ENCODE results near the gene TMEM212.
"Not testable (repeated sequence)": the region's sequence is repeated elsewhere in the genome, so short reads cannot be mapped to it uniquely, and the experiment has no call there.

TMEM212 gene

DNA sequence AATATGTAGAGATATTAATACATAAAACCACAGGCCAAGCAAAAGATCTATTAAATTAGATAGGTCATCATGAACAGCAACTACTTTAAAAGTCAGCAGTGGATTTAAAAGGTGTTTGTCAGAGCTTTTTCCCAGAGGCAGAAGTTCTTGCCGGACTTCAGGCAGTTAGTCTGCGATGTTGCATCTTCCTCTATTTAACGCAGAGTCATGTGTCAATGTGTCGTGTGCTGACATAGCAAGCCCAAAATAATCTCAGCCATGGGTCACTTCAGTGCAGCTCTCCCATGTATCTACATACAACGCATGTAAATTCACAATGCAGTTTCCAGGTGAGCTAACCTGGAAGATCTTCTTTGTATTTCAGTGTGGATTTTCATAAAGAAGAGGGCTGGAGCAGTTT lies 8.0 kb upstream of the TMEM212 start:
- DNase-seq (ENCODE audit: low read depth) = no peak

DNA sequence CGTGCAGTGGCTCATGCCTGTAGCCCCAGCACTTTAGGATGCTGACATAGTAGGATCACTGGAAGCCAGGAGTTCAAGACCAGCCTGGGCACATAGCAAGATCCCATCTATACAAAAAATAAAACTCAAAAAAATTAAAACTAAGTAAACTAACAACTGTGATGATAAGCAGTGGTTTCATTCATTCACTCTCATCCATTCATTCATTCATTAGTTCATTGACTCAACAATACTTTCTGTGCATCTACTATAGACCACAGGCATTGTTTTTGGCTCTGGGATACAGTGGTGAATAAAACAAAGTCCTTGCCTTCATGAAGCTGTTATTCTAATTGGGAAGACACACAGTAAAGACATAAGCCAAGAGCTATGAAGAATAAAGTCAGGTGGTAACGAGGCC lies 7.5 kb upstream of the TMEM212 start:
- no peak for DNase-seq (ENCODE audit: low read depth)

DNA sequence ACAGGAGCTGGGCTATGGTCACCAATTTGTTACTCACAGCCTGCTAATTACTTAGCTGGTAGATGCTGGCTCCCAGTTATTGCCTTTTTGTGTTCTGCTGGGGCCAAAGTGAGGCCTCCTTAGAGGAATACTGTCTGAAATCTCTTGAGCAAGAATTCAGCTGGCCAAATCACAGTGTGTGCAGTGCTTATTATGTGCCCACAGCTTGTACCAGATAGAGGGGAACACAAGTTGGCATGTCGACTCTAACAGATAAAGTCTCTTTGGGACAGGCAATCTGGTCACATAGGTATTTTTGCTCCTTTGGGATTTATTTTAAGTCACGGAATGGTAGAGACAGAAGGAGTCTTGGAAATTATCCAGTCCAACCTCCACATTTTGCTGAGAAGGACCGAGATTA lies 6.3 kb upstream of the TMEM212 start:
- DNase-seq (ENCODE audit: low read depth) = no peak

DNA sequence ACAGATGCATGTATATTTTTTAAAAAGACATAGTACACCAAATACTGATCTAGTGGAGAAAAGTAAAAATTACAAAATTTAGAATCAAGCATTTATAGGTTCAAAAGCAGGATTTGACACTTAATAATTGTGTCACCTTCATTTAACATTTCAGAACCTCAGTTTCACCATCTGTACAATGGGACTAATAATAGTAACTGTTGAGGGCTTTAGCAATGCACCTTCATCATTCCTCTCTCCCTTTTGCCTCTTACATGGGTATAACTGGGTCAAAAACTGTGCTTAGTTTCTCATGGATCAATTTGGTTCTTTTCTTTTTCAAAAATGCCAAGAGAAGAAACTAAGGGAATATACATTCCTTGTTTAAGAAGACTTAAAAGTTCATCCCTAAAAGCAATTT lies 5.5 kb upstream of the TMEM212 start:
- DNase-seq (ENCODE audit: low read depth) = no peak

DNA sequence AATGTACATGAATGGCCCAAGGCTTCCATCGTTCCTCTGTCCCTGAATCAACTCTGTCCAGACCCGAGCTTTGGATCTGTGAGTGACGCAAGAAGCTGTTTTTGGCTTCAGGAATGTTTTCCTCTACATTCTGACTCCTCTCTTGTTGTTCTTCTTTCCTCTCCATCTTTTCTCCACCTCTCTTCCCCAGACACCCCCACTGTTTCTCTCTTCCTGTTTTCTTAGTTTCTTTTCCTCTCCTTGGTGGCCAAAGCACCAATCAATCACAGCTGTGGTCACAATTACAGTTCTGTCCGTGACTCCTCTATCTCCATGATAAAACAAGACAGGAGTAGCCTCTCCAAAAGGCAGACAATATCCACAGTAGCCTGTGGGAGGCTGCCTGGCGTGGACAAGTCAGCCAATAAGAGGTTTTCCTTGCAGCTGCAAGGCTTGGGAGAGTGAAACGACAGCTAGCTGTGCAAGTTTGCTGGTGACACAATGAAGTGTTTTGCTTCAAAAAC lies 4.9 kb upstream of the TMEM212 start:
- DNase-seq (ENCODE audit: low read depth) = no peak

DNA sequence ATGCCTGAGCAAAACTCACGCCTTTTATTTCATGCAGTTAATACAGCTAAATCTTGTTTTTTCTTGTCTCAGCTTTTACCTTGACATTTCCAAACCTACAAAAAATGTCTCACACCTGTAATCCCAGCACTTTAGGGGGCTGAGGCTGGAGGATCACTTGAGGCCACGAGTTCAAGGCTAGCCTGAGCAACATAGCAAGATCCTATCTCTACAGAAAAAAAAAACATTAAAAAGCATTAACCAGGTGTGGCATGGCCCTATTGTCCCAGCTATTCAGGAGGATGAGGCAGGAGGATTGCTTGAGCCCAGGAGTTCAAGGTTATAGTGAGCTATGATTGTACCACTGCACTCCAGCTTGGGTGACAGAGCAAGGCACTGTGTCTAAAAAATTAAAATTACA lies 3.9 kb upstream of the TMEM212 start:
- DNase-seq (ENCODE audit: low read depth) = no peak

DNA sequence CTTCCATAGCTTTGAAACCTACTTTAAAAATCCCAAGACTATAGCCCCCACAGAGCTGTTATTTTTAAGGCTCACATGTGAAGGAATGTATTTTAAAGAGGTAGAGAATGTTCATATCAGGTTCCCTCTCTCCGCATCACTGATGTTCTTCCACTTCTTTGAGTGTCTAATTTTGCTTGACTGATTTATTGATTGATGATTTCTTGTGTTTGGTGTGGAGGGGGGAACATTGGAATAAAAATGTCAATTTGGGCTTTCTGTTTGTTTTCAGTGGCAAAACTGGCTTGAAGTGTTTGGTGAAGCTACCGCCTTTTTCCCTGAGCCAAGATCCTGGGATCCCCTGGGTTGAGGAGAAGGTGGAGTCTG lies 2.7 kb upstream of the TMEM212 start:
- DNase-seq (ENCODE audit: low read depth) = no peak

DNA sequence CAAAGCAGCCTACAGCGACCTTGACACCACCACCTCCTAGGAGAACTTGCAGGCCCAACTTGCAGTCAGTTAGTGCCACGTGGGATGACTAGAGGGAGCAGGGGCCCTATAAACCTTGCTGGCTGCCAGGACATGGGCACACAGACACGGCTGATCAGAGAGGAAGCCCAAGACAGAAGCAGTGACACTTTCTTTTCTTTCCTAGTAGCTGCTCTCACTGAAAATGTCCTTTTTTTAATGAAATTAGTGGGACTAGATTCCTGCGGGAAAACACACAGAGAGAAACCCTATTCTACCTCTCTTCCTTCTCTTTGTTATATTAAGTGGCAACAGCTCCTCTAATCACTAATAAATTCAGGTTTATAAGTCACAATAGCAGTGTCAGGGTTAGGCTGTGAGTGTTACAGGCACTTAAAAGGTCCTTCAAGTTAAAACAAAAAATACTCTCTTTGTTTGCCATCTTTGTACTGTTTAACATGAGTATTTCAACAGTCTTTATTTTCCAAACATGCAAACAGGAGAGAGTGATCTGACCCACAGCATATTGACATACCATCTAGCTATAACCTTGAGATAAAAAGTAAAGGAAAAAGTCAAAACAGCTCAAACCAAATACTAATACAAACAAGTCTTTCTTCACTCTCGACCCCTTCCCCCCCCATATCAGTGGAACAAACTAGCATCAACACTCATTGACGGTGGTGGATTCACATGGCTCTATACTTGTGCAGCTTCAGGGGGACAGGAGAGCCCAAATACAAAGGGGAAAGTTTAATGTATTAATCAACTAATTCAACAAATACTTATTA lies 2.1 kb upstream of the TMEM212 start:
- DNase-seq (ENCODE audit: low read depth) = no peak

DNA sequence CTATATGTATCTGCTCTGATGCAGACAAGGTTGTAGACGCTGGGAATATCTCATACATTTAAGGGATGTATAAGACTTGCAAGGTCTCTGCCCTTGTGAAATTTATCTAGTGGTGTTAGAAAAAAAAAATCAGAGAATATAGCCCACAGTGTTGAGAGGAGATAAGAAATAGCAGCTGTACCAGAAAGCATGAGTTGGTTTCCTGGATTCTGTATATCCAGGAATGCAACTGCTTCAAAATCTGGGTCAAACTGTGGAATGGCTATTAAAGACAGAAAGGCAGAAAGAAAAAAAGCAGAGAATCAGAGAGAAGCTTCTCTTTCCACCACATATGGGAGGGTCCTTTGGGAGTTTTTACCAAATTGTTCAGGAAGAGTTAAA lies 1.5 kb upstream of the TMEM212 start:
- DNase-seq (ENCODE audit: low read depth) = no peak

DNA sequence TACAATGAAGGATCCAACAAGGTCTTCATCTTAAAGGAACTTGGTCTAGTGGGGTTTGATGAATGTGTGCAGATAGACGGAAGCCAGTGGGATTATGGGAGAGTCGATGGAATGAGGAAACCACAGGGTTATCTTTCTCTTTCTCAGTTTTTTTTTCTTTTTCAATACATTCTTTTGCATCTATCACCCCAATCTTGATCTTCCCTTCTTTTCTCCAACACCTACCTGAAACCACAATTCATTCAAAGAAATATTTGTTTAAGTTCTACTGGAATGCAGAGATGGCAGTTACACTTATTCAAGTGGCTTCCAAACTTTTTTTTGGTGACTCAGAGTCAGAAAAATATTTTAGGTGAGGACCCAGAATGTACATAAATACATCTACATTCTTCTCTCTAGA lies 1.7 kb downstream of the TMEM212 start:
- no peak for DNase-seq (ENCODE audit: low read depth)

DNA sequence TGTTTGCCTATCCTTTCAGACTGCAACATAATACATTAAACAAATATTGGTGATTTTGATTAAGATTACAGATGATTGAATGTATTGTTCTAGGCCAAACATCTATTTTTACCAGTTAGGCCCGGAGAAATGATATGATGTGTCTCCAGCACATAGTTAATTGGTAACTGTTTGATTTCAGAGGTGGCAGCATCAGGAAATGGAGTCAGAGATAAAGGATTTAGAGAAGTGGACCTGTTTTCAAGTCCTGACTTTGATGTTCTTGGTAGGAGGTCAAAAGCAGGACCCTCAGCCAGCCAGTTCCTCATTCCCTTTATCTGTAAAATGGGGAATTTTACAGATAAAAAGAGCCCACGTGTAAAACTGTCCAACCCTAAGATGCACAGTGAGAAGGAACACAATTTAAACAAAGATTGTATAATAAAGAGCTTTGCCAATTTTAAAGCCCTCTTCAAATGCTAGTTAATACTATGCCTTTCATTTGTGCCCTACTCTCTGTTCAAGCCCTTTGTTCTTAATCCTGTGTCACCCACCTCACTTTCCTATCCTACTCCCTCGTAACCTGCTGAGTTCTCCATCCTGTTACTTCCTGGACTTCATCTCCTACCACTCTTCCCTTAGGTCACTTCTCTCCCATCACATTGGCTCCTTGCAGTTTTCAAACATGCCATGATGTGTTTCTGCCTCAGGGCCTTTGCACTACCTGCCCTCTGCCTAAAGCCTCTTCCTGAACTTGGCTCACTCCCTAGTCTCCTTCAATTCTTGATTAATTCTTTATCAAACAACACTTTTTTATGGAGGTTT lies 2.5 kb downstream of the TMEM212 start:
- no peak for DNase-seq (ENCODE audit: low read depth)

DNA sequence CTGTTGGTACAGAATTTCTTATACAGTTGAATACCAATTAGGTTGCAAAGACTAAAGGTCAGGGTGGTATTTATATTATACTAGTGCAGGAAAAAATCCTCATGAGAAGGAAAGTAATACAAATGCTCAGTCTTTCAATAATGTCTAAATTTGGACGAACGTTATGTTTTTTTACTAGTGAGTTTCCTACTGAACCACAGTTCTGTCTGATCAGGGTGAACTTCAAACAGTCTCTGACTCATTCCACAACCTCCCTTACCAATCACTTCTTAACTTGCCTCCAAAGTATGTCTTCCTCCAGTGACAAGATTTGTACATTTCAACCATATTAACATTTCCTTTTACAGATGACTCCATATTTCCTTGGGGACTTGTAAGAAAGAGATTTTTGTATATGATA lies 3.4 kb downstream of the TMEM212 start:
- no peak for DNase-seq (ENCODE audit: low read depth)

DNA sequence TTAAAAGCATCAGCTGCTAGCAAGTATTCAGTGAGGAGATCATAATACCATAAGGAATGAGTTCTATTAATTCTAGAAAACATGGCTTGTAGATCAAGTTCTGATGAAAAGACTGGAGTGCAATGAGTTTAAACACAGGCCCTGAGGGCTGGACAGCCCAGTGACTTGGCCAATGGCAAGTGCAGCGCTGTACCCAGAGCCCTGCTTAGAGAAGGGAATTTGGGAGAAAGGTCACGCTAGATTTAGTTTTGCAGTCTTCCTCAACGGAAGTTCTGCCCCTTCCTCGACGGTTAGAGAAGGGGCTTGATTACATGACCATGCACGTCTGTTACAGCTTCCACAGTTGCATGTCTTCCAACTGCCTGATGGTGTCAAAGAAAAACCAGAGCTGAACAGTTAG lies 4.0 kb downstream of the TMEM212 start:
- no peak for DNase-seq (ENCODE audit: low read depth)

DNA sequence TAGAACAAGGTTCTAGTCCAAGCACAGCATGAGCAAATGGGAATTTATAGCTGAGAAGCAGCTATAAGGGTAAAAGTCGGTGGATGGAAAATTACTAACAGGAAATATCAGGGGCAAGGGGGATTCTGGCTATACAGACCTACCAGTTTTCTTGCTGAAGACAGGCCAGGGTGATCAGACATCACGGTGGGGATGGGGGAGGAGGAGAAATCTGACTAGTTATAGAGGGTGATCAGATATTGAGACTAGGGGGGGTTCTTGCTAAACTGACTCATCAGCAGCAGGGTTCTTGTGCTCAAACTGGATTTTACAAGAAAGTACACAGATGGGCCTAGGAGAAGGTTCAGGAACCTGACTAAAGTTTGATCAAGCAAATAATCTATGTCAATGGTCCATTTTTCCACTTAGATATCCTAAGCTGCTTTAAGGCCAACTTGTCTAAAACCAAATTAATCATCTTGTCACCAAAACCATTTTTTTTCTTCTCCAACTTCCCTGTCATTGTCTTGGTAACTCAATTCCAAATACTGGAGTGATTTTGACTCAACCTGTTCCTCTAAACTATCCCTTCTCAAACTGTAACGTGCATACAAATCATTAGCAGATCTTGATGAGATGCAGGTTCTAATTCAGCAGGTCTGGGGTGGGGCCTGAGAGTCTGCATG lies 4.6 kb downstream of the TMEM212 start:
- DNase-seq (ENCODE audit: low read depth) = no peak

DNA sequence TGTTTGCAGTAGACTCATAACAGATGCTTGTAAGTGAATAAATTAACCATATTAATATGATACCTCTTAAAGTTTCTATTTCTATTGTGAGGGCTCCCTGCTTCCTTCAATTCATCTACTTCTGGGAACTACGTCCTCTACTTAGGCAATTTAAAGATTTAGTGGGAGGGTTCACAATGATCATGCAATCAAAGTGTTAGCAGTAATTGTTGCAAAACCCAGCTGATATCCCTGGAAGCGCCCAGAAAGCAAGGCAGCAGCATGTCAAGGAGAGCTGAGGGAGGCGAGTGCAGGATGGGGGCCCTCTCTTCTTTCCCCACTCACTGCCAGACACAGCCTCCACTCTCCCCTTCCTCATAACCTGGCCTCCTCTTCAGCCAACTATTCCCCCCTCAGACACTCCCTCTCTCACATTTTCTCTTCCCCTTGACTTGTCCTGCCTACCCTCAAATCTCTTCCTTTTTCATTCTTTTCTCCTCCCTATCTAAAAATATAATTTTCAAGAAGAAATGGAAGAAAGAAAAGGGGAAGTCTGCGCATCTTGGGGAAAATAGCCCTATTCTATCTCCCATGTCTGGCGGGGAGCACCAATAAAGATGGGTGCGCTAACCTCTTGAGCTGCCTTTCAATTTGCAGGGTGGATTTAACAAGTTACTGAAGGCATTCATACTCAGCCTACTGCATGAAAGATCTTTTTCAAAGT lies 6.6 kb downstream of the TMEM212 start:
- no peak for DNase-seq (ENCODE audit: low read depth)

DNA sequence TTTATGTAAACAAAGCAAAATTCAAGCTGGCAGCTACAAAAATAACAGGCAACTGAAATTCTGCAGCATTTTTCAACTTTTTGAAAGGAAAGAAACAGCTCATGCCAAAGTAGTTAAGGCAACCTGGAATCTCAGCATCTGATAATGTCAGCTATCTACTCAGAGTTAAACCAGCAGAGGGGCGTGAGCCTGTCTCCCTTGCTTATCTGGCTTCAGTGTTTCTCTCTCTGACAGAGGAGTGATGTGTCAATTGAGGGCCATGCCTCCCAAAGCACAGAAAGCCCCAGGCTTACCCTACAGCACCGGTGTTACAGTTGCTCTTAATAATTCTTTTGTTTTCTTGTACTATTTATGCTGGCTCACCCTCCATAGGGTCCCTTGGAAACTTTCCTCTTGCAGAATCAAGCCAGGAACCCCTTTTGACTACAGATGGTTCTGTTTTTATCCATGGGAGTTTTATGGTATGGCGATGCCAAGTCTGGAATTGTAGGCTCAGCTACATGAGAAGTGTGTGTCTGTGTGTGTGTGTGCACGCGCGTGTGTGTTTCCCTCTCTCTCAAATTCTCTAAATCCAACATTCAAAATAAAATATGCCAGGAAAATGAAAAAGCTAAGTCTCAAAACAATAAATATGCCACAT lies 7.3 kb downstream of the TMEM212 start:
- no peak for DNase-seq (ENCODE audit: low read depth)

DNA sequence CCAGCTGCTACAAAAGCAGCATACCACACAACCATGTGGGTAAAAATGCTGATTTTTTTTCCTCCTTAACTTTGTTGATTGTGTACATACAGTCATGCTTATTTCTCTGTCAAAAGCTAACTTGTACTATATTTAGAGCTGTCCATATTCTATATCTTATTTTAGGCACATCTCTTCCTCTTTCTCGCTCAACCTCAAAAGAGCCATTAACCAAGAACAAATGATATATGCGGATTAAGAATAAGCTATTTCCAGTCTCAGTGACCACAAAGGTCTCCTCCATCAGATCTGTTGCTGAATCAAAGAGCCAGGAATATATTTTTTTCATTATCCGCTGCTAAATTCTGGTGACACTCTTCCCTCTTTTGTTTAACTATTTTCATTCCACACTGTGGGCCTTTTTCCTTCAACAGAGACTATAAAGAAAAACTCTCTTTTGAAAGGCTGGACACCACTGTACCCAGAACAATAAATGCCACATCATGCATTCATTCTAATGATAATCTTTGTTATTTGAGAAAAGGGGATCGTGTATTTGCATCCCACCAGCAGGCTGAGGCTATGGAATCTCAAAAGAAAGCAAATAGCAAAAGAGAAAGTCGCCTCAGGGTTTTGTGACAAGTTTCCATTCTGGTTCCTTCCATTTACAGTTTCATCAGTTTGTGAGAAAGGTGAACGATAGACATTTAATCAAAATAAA lies 8.0 kb downstream of the TMEM212 start:
- DNase-seq (ENCODE audit: low read depth) = no peak

DNA sequence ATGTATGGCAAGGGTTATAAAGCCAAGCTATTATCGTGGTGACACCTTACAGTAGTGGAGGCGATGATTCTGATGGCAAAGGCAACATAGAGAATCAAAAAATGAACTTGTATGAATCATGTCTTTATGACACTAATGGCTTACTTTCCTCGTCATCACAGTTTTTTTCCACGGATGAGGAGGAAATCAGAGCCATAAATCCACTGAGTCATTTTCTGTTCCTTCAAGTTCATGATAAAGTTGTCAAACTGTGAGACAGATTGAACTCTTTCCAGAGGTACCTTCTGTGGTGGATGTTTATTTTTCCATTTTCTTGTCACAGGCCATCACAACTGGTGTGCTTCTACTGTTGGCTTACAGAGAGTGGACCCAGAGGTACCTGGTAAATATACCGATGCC lies 8.5 kb downstream of the TMEM212 start:
- DNase-seq (ENCODE audit: low read depth) = no peak

DNA sequence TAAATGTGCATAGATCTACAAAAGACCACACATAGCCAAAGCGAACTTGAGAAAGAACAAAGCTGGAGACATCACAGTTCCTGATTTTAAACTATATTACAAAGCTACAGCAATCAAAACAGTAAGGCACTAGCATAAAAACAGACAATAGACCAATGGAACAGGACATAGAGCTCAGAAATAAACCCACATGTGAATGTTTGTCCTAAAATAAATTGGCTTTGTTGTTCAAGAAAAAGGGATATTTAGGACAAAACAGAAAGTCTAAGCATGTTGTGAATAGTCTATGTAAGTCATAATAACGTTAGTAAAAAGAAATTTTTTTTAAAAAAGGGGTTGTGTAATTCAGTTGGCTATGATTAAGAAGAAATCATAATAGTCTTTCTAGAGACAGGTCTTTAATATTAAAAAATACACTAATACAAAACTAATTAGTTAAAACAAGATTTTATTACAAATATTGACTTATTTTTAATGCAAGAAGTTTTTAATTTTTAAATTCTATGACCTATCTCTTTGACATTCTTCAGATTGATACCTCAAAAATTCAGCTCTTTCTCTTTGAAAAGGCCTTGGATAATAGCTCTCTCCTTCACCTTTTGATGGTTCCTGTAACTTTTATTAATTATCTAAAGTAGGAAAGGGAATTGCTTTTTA lies 11.6 kb downstream of the TMEM212 start:
- no peak for DNase-seq (ENCODE audit: low read depth)

DNA sequence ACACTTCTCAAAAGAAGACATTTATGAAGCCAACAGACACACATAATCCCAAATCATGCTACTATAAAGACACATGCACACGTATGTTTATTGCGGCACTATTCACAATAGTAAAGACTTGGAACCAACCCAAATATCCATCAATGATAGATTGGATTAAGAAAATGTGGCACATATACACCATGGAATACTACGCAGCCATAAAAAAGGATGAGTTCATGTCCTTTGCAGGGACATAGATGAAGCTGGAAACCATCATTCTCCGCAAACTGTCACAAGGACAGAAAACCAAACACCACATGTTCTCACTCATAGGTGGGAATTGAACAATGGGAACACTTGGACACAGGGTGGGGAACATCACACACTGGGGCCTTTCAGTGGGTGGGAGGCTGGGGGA lies 15.6 kb downstream of the TMEM212 start:
- DNase-seq (ENCODE audit: low read depth) = not testable (repeated sequence)

All from stimulated activated CD8-positive, alpha-beta memory T cell treated with anti-CD3 and anti-CD28 coated beads, Interleukin-12 subunit alpha, Interleukin-12 subunit beta, amount 100 ng/mL, for 4 hours (primary cell).